Prostate gland (tissue), 2 donors: ENCODE results near the gene TRIM7.
"Not testable (repeated sequence)": the region's sequence is repeated elsewhere in the genome, so short reads cannot be mapped to it uniquely, and the experiment has no call there.

Source experiments
- CTCF ChIP-seq, 4 experiments: fragments of 200-600 bp in 2 of 4; fragments of 450-650 bp in 2 of 4; sonication (generic) in 2 of 4; IDR thresholded peaks; 1 replicate in 3 of 4; 2 replicates in 1 of 4; pipeline ENCODE4 v1.5.1; 2016 to 2019; ENCODE audit warnings: antibody characterized with exemption in 4 of 4, mild to moderate bottlenecking in 2 of 4, moderate library complexity in 2 of 4
- POLR2A ChIP-seq: fragments of 450-650 bp; IDR thresholded peaks from one replicate; pipeline ENCODE4 v1.6.1; 2016; ENCODE audit warnings: antibody characterized with exemption, mild to moderate bottlenecking

DNA sequence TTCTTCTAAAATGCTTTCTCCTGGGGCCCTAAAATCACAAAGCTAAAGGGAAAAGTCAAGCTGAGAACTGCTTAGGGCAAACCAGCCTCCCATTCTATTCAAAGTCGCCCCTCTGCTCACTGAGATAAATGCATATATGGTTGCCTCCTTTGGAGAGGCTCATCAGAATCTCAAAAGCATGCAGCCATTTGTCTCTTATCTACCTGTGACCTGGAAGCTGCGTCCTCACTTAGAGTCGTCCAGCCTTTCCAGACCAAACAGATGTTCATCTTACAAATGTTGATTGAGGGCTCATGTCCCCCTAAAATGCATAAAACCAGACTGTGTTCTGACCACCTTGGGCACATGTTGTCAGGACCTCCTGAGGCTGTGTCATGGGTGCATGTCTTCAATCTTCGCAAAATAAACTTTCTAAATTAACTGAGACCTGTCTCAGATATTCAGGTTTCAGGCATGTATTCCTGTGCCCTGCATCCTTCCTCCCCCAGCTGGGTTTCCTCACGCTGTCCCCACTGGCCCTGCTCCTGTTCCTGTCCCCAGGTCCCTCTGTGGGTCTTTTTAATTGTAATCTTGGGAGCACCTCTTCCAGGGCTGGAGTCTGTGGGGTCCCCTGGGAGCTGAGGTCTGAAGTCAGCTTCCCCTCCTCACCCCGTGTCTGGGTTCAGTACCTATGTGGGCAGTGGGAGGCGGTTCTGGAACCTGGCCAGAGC lies 57.9 kb downstream of the TRIM7 start, which contains the start of gene OR2V2:
- TF ChIP-seq CTCF (IDR thresholded peaks at IDR 0.05); POLR2A: not testable (repeated sequence)
